Activated CD8-positive, alpha-beta T cell treated with anti-CD3 and anti-CD28 coated beads, Interleukin-2, amount 10 ng/mL, durations not matched to agents 7 days and 5 days (primary cell): ENCODE measurements around the gene OPTC. TPM values are rescaled to one million over a fixed set of nuclear protein-coding genes. Genes with fewer than 3 reads are reported as not detected.

Source experiments
- ATAC-seq: fragments of 150-1000 bp; cut with Tn5 transposase; one replicate; pipeline ENCODE4 v1.10.0; 2021; ENCODE audit warnings: moderate library complexity
- CTCF ChIA-PET: fragments of 350-600 bp; sonication (Branson Sonifier 250); formaldehyde crosslinking; loops from one replicate; lab custom pipeline; 2021; ENCODE audit warnings: antibody characterized with exemption; lab: Charles Lee
- POLR2A ChIA-PET: fragments of 350-600 bp; sonication (Branson Sonifier 250); formaldehyde crosslinking; loops from one replicate; lab custom pipeline; 2021; ENCODE audit warnings: antibody characterized with exemption; lab: Charles Lee
- DNase-seq: peaks from one replicate; pipeline ENCODE4 v3.0.0-alpha.2; 2020
- H3K27ac Mint-ChIP-seq: one replicate; pipeline ENCODE4 v1.8.0; 2021; ENCODE audit warnings: mild to moderate bottlenecking, mixed read lengths
- H3K27me3 Mint-ChIP-seq: one replicate; pipeline ENCODE4 v1.8.0; 2021; ENCODE audit warnings: low read depth, mixed read lengths
- H3K36me3 Mint-ChIP-seq: one replicate; pipeline ENCODE4 v1.8.0; 2021; ENCODE audit warnings: low read depth, mixed read lengths
- H3K4me1 Mint-ChIP-seq: one replicate; pipeline ENCODE4 v1.8.0; 2021; ENCODE audit warnings: low read depth, mixed read lengths
- H3K4me3 Mint-ChIP-seq: one replicate; pipeline ENCODE4 v1.8.0; 2021; ENCODE audit warnings: mild to moderate bottlenecking, mixed read lengths
- H3K9me3 Mint-ChIP-seq: one replicate; pipeline ENCODE4 v1.8.0; 2022; ENCODE audit warnings: mixed read lengths; ENCODE audit not compliant: insufficient read depth
- total RNA-seq, 2 experiments: library from RNA; stranded (reverse); gene quantifications; one replicate each; pipeline ENCODE4 v1.2.3, GENCODE V29; 2021

OPTC gene
- total RNA-seq, 2 experiments from 2014 or later: not detected

GRCh38 chr1:203544485-203544884 is 50.5 kb downstream of the OPTC start:
- ChIA-PET CTCF (no interaction called here), POLR2A (no interaction called here)
- no peaks in the 10 kb centered on the region for H3K36me3 Mint-ChIP-seq
- H3K9me3 Mint-ChIP-seq: no peaks in the 10 kb centered on the region
- DNase-seq: no peak
- no peak overlapping the region for H3K27ac Mint-ChIP-seq
- ATAC-seq: no peak
- no peak overlapping the region for H3K4me3 Mint-ChIP-seq
- H3K4me1 Mint-ChIP-seq: peaks cover 7% of the 10 kb centered on the region
- peaks cover 8% of the 10 kb centered on the region for H3K27me3 Mint-ChIP-seq

DNA sequence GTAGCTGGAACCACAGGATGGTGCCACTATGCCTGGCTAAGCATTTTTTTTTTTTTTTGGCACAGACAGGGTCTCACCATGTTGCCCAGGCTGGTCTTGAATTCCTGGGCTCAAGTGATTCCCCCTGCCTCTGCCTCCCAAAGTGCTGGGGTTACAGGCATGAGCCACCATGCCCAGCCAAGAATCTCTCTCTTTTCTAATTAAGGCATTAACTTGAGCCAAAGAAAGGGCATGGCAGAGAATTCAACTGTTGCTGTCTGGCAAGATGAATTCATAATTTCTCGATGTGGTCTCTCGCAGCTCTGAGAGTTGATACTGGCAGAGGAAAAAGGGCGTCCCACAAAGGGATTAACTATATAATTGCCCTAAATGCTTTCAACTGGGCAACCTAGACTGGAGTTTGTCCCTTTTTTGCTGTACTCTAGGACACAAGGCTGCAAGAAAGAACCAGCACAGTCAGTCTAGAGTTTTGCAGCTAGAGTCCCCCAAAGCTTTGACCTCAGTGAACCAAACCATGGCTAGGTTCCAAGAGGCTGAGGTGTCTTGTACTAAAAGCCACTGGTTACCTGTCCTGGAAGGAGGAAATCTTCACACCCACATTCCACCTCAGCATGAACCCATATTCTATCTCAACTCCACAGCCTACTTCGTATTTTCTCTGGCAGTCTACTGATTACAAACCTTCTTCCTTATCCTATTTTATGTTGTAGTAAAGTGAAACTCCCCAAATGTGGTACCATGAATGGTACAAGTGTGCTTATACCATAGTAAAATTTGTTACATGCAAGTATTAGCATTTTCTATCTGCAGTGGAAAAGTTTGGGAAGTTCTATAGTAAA is 51.2 kb downstream of the OPTC start:
- ChIA-PET POLR2A (no interaction called here), CTCF (no interaction called here)
- Mint-ChIP-seq H3K36me3 (no peaks in the 10 kb centered on the region), H3K9me3 (no peaks in the 10 kb centered on the region), H3K4me1 (peaks cover 7% of the 10 kb centered on the region), H3K27ac (no peak overlapping the region), H3K27me3 (peaks cover 8% of the 10 kb centered on the region), H3K4me3 (no peak overlapping the region)
- ATAC-seq: no peak
- no peak for DNase-seq

DNA sequence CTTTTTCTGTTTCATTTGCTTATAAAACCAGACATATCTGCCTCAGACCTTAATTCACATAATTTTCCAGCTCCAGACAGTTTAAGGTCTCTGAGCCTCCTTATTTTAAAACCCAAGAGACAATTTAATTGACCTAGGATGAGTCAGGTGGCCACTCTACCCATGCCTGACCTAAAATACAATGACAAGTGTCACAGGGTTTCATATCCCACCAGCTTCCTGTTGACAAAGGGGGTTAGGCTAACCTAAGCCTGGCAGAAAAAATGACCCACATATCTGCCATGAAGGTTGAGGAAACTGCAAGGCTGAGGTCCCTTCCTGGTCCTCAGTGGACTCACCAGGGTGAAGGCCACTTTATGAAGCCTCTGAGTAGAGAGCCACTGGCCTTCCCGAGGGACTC is 52.3 kb downstream of the OPTC start:
- no peak overlapping the region for H3K4me3 Mint-ChIP-seq
- H3K9me3 Mint-ChIP-seq: no peaks in the 10 kb centered on the region
- ATAC-seq (no peak), DNase-seq (no peak)
- peaks cover 8% of the 10 kb centered on the region for H3K27me3 Mint-ChIP-seq
- POLR2A ChIA-PET: interaction anchor here (0.6 kb wide), 1 partner anchor 1698 kb away, joined by 3 read pairs; no protein-coding TSS in a partner anchor
- H3K36me3 Mint-ChIP-seq: no peaks in the 10 kb centered on the region
- CTCF ChIA-PET: interaction anchor here (0.8 to 1.3 kb wide), 3 partner anchors 20 to 279 kb away, joined by 3 to 5 read pairs (median 3); no protein-coding TSS in a partner anchor
- no peak overlapping the region for H3K27ac Mint-ChIP-seq
- peaks cover 7% of the 10 kb centered on the region for H3K4me1 Mint-ChIP-seq

DNA sequence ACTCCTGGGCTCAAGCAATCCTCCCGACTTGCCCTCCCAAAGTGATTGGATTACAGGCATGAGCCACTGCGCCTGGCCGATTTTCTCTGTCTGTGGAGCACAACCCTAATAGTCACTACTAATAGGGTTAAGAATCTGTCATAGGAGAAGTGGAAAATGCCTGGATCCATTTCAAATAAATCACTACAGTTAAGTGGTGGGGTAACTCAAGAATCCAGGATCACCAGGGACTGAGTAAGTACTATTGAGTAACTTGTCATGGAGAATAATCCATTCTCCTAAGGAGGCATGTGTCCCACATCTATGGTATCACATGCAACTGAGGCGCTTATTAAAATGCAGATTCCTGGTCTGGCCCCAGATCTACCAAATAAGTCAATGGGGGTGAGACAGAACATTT is 53.2 kb downstream of the OPTC start:
- ATAC-seq (no peak), DNase-seq (no peak)
- POLR2A ChIA-PET: no interaction called here
- Mint-ChIP-seq H3K4me3 (no peak overlapping the region), H3K4me1 (peaks cover 7% of the 10 kb centered on the region), H3K36me3 (no peaks in the 10 kb centered on the region), H3K9me3 (no peaks in the 10 kb centered on the region), H3K27ac (no peak overlapping the region), H3K27me3 (peaks cover 8% of the 10 kb centered on the region)
- CTCF ChIA-PET: interaction anchor here (0.8 to 1.3 kb wide), 2 partner anchors 155 to 280 kb away, joined by 3 to 5 read pairs; no protein-coding TSS in a partner anchor

DNA sequence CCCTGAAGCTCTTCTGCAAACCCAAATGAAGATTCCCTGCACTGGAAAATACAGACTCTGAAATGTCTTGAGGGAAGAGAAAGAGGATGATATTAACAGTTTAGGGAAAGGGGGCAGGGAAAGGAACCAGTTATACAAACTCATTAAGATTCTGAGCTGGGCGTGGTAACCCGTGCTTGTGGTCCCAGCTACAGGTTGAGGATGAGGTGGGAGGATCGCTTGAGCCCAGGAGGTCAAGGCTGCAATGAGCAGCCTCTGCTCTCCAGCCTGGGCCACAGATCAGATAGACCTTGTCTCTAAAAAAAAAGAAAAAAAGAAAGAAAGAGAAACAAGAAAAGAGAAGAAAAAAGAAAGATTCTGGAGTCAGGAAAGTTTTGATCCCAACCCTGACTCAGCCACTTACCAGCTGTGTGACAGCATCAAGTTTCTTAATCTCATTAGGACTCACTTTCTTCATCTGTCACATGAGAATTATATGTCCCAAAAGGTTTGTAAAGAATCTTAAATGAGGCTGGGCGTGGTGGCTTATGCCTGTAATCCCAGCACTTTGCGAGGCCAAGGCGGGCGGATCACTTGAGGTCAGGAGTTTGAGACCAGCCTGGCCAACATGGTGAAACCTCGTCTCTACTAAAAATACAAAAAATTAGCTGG is 53.9 kb downstream of the OPTC start:
- Mint-ChIP-seq H3K27me3 (peaks cover 8% of the 10 kb centered on the region), H3K4me1 (peaks cover 7% of the 10 kb centered on the region), H3K27ac (no peak overlapping the region), H3K36me3 (no peaks in the 10 kb centered on the region), H3K9me3 (no peaks in the 10 kb centered on the region), H3K4me3 (no peak overlapping the region)
- DNase-seq: no peak
- POLR2A ChIA-PET: interaction anchor here (0.6 to 0.7 kb wide), 2 partner anchors 78 to 81 kb away, joined by 5 to 6 read pairs; partner anchors contain the start of gene ATP2B4
- CTCF ChIA-PET: no interaction called here
- ATAC-seq: no peak

- DNase-seq (no peak), ATAC-seq (no peak)
- Mint-ChIP-seq H3K36me3 (no peaks in the 10 kb centered on the region), H3K4me3 (no peak overlapping the region), H3K9me3 (no peaks in the 10 kb centered on the region), H3K27me3 (peaks cover 9% of the 10 kb centered on the region), H3K4me1 (peaks cover 7% of the 10 kb centered on the region), H3K27ac (no peak overlapping the region)
- ChIA-PET CTCF (no interaction called here), POLR2A (interaction anchor here (0.6 kb wide), 1 partner anchor 77 kb away, joined by 5 read pairs; the partner anchor contains the start of gene ATP2B4)
These were observed 54.9 kb downstream of the OPTC start for GRCh38 chr1:203548892-203549291.

DNA sequence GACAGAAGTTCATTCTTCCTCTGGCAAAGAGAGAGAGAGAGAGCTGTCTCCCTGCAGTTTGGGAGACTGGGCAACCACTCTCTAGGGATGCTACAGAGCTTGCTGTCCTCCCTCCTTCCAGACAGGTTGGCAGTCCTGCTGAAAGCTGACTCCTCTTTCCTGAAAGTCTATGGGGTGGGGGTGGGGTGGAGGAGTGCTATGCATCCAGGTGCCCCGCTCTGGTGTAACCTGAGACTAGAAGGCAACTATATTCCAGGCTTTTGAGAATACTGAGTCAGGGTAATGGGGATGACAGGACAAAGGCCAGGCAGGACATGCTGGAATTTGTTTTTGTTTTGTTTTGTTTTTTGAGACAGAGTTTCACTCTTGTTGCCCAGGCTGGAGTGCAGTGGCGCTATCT is 55.4 kb downstream of the OPTC start:
- no peak for ATAC-seq
- POLR2A ChIA-PET: no interaction called here
- peaks cover 9% of the 10 kb centered on the region for H3K27me3 Mint-ChIP-seq
- H3K27ac Mint-ChIP-seq: no peak overlapping the region
- no peaks in the 10 kb centered on the region for H3K9me3 Mint-ChIP-seq
- CTCF ChIA-PET: no interaction called here
- H3K36me3 Mint-ChIP-seq: no peaks in the 10 kb centered on the region
- peaks cover 10% of the 10 kb centered on the region for H3K4me1 Mint-ChIP-seq
- H3K4me3 Mint-ChIP-seq: no peak overlapping the region
- DNase-seq: no peak

GRCh38 chr1:203550846-203551245 is 56.9 kb downstream of the OPTC start:
- no peak for ATAC-seq

DNA sequence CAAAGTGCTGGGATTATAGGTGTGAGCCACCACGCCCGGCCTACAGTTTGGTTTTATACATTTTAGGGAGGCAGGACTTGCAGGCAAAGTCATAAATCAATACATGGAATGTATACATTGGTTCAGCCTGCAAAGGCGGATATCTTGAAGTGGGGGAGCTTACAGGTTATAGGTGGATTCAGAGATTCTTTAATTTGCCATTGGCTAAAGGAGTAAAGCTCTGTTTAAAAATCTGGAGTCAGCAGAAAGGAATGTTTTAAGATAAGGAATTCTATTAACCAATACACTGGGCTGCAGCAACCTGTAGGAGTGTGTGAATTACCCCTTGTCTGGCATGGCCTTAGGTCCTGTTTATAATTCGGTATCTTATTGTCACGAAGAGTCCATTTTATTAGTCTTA is 57.6 kb downstream of the OPTC start:
- Mint-ChIP-seq H3K4me1 (peaks cover 4% of the 10 kb centered on the region), H3K27ac (no peak overlapping the region), H3K27me3 (peaks cover 12% of the 10 kb centered on the region), H3K9me3 (no peaks in the 10 kb centered on the region), H3K4me3 (no peak overlapping the region), H3K36me3 (no peaks in the 10 kb centered on the region)
- POLR2A ChIA-PET: no interaction called here
- DNase-seq (no peak), ATAC-seq (no peak)
- CTCF ChIA-PET: no interaction called here

More at GRCh38 chr1:203550846-203551245, 56.9 kb downstream of the OPTC start:
- ChIA-PET CTCF (no interaction called here), POLR2A (interaction anchor here (0.6 kb wide), 1 partner anchor 469 kb away, joined by 3 read pairs; no protein-coding TSS in a partner anchor)
- Mint-ChIP-seq H3K36me3 (no peaks in the 10 kb centered on the region), H3K9me3 (no peaks in the 10 kb centered on the region), H3K4me3 (no peak overlapping the region), H3K4me1 (peaks cover 11% of the 10 kb centered on the region), H3K27me3 (peaks cover 10% of the 10 kb centered on the region), H3K27ac (no peak overlapping the region)
- DNase-seq: no peak

- Mint-ChIP-seq H3K4me1 (peaks cover 4% of the 10 kb centered on the region), H3K27me3 (peaks cover 18% of the 10 kb centered on the region), H3K36me3 (no peaks in the 10 kb centered on the region), H3K27ac (no peak overlapping the region), H3K9me3 (no peaks in the 10 kb centered on the region), H3K4me3 (no peak overlapping the region)
- no peak for ATAC-seq
- ChIA-PET CTCF (no interaction called here), POLR2A (no interaction called here)
- no peak for DNase-seq
These were observed 59.5 kb downstream of the OPTC start for GRCh38 chr1:203553496-203553895.

DNA sequence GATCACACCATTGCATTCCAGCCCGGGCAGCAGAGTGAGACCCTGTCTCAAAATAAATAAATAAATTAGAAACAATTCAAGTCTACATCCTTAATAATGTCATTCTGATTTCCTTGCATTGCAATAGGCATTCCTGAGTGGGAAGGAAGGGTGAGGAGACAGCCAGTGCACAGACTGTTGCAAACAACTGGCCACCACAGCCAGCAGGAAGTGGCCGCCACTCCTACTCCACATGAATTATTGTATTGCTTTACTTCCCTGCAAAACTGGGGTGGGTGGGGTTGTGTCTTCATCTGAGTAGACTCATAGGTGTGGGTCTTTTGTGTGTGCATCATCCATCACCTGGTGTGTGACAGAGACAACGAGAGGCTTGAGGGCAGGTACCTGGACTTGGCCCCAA is 60.1 kb downstream of the OPTC start:
- Mint-ChIP-seq H3K4me3 (no peak overlapping the region), H3K36me3 (no peaks in the 10 kb centered on the region), H3K4me1 (peaks cover 4% of the 10 kb centered on the region), H3K27ac (no peak overlapping the region), H3K9me3 (no peaks in the 10 kb centered on the region), H3K27me3 (peaks cover 16% of the 10 kb centered on the region)
- ATAC-seq: no peak
- no peak for DNase-seq
- ChIA-PET CTCF (no interaction called here), POLR2A (no interaction called here)

- H3K36me3 Mint-ChIP-seq: no peaks in the 10 kb centered on the region
- POLR2A ChIA-PET: no interaction called here
- H3K4me1 Mint-ChIP-seq: peaks cover 4% of the 10 kb centered on the region
- DNase-seq (no peak), ATAC-seq (no peak)
- no peaks in the 10 kb centered on the region for H3K9me3 Mint-ChIP-seq
- H3K27ac Mint-ChIP-seq: no peak overlapping the region
- CTCF ChIA-PET: no interaction called here
- no peak overlapping the region for H3K4me3 Mint-ChIP-seq
- peaks cover 20% of the 10 kb centered on the region for H3K27me3 Mint-ChIP-seq
These were observed 61.1 kb downstream of the OPTC start for GRCh38 chr1:203555076-203555475.
